Stomach (tissue), 4 donors: ENCODE data around the gene REXO1.
"Not testable (repeated sequence)": the region's sequence is repeated elsewhere in the genome, so short reads cannot be mapped to it uniquely, and the experiment has no call there.

ENCODE experiments used
- CTCF ChIP-seq, 7 experiments: fragments of 450-650 bp in 4 of 7; fragments of 200-600 bp in 3 of 7; sonication (generic) in 3 of 7; IDR thresholded peaks; one replicate each; pipeline ENCODE4 v1.5.1; 2016 to 2019; ENCODE audit warnings: antibody characterized with exemption in 7 of 7, control low read depth in 2 of 7, mild to moderate bottlenecking in 1 of 7
- EP300 ChIP-seq: sonication (generic); formaldehyde crosslinking; IDR thresholded peaks from one replicate; pipeline ENCODE4 v1.6.1; 2017; ENCODE audit warnings: antibody characterized with exemption
- POLR2A ChIP-seq, 4 donors: fragments of 450-650 bp; IDR thresholded peaks; one replicate each; pipeline ENCODE4 v1.6.1; 2016; ENCODE audit warnings: antibody characterized with exemption in 4 of 4, control low read depth in 2 of 4, mild to moderate bottlenecking in 1 of 4, moderate library complexity in 1 of 4

GRCh38 chr19:1875265-1875645, 27.0 kb upstream of the REXO1 start:
- not testable (repeated sequence) for TF ChIP-seq CTCF (IDR thresholded peaks at IDR 0.05); EP300; POLR2A (IDR thresholded peaks at IDR 0.05)
